PFSK-1 (cell line): Measurements from ENCODE around the gene BANF2.

ENCODE experiments used
- FOXP2 ChIP-seq: optimal IDR thresholded peaks from 2 replicates; pipeline ENCODE3; 2011; ENCODE audit warnings: borderline replicate concordance, control low read depth, inconsistent platforms; ENCODE audit not compliant: insufficient read depth; ENCODE audit errors: extremely low read length, extremely low read depth
- POLR2AphosphoS5 ChIP-seq: IDR thresholded peaks from 2 replicates; pipeline ENCODE4 v1.6.1; 2012; ENCODE audit warnings: low read depth, mild to moderate bottlenecking, control low read depth, low read length, moderate library complexity
- SIN3A ChIP-seq: IDR thresholded peaks from 2 replicates; pipeline ENCODE4 v1.6.1; 2012; ENCODE audit warnings: mild to moderate bottlenecking, low read length, moderate library complexity, borderline replicate concordance; ENCODE audit not compliant: insufficient read depth
- TAF1 ChIP-seq: IDR thresholded peaks from 2 replicates; pipeline ENCODE4 v1.6.1; 2012; ENCODE audit warnings: low read length, control low read depth, borderline replicate concordance; ENCODE audit not compliant: insufficient read depth
- TF ChIP-seq, protein P1 (sequence below), 2 experiments: IDR thresholded peaks; 2 replicates each; pipeline versions ENCODE4 v1.6.1 to v1.8.0; 2011 to 2012; ENCODE audit warnings: low read depth in 2 of 2, low read length in 2 of 2, control low read depth in 1 of 2, inconsistent platforms in 1 of 2, mild to moderate bottlenecking in 1 of 2, moderate library complexity in 1 of 2; ENCODE audit not compliant: insufficient read depth in 1 of 2

DNA sequence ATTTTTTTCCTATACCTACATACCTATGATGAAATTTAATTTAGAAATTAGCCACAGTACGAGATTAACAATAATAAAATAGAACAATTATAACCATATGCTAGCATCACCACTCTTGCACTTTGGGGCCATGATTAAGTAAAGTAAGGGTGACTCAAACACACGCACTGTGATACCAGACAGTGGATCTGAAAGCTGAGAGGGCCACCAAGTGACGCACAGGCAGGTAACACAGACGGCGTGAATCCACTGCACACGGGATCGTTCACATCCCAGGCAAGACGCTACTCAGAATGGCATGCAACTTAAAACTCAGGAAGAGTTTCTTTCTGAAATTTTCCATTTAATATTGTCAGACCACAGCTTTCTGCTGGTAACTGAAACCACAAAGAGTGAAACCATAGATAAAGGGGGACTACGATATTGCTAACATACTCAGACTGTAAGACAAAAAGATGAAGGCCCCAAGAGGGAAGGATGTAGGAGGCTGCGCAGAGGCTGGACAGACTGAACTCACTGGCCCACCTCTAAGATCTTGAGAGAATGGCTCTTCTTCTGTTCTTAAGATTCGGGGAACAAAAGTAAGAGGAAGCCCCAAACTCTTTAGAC lies 35.6 kb upstream of the BANF2 start:
- TF ChIP-seq, protein P1, sequence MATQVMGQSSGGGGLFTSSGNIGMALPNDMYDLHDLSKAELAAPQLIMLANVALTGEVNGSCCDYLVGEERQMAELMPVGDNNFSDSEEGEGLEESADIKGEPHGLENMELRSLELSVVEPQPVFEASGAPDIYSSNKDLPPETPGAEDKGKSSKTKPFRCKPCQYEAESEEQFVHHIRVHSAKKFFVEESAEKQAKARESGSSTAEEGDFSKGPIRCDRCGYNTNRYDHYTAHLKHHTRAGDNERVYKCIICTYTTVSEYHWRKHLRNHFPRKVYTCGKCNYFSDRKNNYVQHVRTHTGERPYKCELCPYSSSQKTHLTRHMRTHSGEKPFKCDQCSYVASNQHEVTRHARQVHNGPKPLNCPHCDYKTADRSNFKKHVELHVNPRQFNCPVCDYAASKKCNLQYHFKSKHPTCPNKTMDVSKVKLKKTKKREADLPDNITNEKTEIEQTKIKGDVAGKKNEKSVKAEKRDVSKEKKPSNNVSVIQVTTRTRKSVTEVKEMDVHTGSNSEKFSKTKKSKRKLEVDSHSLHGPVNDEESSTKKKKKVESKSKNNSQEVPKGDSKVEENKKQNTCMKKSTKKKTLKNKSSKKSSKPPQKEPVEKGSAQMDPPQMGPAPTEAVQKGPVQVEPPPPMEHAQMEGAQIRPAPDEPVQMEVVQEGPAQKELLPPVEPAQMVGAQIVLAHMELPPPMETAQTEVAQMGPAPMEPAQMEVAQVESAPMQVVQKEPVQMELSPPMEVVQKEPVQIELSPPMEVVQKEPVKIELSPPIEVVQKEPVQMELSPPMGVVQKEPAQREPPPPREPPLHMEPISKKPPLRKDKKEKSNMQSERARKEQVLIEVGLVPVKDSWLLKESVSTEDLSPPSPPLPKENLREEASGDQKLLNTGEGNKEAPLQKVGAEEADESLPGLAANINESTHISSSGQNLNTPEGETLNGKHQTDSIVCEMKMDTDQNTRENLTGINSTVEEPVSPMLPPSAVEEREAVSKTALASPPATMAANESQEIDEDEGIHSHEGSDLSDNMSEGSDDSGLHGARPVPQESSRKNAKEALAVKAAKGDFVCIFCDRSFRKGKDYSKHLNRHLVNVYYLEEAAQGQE (IDR thresholded peaks at IDR 0.05; ENCODE audit: insufficient read depth in 1 of 2, low read depth in 2 of 2, low read length in 2 of 2) = no peak
- TF ChIP-seq TAF1 (no peak), POLR2AphosphoS5 (no peak), SIN3A (no peak), FOXP2 (no peak)
